NCI-H1694 treated with DMSO at 0.1 percent for 48 hours (cell line): ENCODE measurements around the gene COBL.

ENCODE experiments used
- DNase-seq: peaks from one replicate; lab custom pipeline; 2025; lab: John Stamatoyannopoulos, UW

COBL gene

DNA sequence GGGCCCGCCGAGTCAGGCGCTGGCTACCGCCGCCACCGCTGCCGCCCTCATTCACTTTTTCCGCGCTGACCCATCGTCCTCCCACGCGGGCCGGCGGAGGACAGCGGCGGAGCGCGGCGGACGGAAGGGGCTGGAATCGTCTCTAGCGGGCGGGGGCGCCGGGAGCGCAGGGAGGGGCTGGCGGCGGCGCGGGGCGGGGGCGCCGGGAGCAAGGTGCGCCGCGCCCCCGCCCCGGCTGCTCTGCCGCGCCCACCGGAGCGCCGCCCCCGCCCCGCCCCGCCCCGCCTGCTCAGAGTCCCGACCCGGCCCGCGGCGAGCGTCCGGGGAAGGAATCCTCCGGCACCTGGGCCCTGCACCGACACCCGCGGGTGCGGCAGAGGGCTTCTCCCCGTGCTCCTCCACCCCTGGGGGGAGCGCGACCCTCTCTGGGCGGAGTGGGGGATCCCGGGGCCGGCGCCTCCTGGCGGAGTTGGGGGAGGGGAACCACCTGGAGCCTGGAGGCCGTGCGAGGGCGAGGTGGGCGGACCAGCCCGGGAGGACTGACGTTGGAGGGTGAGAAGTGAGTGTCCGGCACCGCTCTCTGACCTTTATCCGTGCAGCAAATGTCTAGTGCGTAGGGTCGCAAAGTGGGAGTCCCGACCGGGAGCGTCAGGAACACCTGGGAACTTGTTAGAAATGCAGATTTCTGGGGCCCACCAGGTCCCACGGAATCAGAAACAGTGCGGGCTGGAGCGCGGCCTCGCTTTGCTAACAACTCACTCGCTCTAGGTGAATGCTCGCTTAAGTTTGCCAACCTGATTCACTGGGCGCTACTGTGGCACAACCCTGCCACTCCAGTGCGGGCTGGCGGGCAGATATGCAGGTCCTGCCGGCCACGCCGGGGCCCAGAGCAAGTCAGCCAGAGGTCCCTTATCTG is at the start of gene COBL:
Gene COBL, minus strand, starts transcription at position 144 of the 916 bp plus-strand sequence. CDS start 176 bp downstream, outside the sequence.
- no peak for DNase-seq

DNA sequence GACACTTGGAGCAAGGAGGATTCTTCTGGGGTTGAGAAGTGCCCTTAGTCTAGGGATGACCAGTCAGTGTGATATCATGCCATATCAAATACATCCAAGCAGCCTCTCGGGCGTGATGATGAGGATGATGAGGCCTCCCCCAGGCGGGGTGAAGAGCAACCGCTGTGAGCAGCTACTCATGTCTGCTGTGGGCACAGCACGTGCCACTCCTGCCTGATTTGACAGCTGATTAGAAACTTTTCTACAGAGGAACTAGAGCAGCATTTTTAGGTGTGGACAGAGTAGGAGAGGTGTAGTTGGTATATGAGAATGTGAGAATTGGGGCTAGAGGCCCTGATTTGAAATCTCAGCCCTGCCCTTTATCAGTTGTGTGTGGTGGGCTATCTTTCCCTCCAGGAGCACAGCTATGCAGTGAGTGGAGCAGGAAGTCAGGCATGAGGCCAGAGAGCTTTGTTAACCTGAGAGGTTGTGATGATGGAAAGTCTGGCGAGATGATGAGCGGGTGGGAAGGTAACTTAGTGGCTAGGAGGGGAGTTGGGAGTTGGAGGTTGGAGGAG is 49.6 kb upstream of the COBL start:
- DNase-seq = no peak

- DNase-seq = peak; percentile 56
Observed at GRCh38 chr7:51357821-51358220, 41.2 kb upstream of the COBL start.

- DNase-seq = no peak
Observed at GRCh38 chr7:51356849-51357516, 40.4 kb upstream of the COBL start.

GRCh38 chr7:51354897-51355296 is 38.3 kb upstream of the COBL start:
- no peak for DNase-seq

- no peak for DNase-seq
Observed at GRCh38 chr7:51354434-51354833, 37.8 kb upstream of the COBL start.

DNA sequence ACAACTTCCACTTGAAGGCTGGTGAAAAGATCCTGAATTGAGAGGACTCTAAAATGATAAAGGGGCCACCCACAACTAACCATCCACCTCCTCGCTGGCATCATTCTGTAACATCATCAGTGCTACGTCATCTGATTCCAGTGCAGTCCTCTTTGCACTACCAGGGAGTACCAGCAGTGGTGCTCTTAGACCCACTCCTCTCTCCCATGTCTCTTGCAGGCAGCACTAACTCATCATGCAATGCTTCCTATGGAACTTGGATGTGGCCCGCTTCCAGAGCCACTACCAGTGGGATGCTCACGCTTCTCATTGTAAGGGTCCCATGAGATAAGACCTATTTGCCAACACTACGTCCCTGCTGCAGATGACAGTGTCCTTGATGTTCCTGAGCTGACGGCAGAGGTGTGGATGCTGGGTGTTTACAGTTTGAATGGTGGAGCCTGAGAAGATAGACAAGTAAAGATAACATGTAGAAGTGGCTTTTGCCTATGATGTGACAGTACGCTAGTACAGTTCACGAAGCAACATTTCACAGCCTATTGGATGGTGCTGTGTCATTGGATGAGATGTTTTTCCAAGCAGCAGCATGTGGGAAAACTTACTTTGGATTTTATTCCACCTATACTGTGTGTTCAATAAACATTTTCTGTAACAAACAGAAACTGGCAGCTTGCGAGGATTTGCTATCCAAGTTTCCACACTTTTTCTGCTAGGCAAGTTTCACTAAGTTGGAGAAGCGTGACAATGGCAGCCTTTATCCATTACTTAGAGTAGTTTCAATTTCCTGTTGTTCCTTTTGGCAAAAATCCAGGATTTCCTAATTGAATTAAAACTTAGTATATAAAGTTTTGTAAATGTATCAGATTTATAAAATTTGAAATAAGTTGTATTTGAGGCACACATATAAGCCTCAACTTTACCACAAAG is 35.8 kb upstream of the COBL start:
- peak; percentile 19 for DNase-seq

- DNase-seq = no peak
Observed at GRCh38 chr7:51351661-51352060, 35.1 kb upstream of the COBL start.

DNA sequence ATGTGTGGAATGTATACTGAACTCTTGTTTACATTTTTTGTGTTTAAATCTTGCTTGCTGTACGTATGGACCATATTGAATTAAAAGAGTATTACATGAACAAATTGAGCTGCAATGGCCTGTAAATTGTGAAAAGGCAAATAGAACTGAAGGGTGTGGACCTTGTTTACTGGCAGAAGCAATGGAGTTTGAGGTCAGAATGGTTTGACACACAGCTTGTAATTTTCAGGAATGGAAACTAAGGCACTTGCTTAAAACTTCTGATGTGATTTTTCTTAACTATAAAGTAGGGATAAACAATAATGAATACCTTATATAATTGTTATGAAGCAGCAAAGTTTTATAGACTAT is 33.9 kb upstream of the COBL start:
- no peak for DNase-seq

DNA sequence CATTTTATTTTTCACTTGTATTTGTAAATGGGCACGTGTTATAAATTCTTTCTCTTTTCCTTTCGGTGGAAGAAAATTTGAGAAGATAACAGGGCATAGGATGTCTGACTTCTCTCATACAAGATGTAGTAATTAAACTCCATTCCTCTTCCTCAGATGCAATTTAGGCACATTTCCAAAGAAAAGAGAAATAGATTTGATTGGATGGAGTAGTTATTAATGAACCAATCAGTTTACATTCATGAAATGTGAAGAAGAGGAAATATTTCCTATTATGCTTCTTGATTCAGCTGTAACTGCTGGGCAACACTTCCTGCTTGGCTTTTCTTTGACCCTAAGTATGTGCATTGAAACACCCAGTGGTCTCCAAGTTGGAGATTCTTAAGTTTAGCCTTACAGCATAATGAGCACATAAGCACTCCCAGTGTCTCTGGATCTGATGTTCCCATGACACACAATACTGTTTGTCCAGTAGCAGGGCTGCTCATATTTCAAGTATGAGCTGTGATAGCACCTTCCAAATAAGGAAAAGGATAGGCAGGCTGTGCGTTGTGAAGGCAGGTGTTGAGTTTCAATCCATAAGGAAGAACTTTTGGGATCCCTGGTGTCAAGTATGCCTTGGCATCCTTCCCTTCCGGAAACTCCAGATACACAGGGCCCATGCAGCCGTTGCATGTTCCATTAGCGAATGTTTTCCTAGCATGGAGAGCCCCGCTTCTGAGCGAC is 33.4 kb upstream of the COBL start:
- DNase-seq = no peak

DNA sequence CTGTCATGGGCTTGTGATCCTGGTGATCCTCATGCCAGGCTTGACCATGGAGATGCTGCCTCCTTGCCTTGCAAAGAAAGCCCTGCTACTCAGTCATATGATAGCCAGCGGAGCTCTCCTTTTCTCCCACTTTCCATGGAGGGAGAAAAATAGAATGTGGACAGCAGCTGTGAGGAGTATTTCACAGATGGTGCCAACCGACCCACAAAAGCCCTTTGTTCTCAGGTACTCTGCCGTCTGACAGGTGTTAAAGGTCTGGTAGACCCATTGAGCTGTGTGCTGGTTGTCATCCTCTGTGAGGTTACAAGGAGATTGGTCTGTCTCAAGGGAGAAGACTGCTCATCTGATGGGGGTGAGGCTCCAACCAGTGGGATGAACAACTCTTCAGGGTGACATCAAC is 29.5 kb upstream of the COBL start:
- peak; percentile 84 for DNase-seq

DNA sequence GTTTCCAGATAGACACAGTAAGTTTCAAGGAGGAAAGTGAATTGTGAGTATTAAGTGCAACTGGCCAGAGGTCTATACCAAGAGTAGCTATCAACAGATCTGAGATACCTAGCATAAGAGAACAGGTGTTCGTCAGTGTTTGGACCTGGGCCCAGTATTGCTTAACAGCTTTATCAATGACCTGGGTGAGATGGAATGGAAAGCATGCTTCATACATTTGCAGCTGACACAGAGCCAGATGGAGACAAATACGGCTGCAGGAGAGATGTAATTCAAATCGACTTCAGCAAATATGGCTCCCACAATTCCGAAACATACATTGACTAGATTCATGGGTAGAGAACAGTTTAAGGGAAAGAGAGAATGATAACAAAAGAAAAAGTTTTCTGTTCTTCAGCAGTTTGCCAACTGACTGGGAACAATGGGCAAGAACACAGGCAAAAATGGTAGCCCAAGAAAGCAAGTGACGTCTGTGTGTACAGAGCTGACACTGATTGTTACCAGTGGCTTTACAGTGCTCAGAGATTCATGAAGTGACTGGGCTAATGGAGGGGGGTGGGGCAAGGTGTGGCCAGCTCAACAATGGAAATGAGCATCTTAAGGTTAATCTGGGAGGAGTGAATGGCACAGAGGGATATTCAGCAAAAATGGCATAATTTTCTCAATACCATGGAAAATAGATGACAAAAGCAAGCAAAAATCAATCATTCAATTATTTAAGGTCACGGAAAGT is 28.0 kb upstream of the COBL start:
- peak; percentile 15 for DNase-seq

DNA sequence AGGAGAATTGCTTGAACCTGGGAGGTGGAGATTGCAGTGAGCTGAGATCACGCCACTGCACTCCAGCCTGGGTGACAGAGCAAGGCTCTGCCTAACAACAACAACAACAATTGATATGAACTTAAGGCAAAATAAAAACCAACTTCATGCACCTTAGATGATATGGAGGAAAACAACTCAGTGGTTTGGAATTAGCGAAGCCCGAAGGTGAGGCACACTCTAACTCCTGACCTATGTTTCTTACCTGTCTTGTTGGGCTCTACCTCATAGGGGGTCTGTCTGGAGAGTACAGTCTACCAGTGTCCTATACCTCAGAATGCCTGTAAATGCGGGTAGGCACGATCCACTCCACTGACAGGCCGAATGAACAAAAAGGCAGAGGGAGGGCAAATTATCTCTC is 24.3 kb upstream of the COBL start:
- no peak for DNase-seq

GRCh38 chr7:51340029-51340838 is 23.6 kb upstream of the COBL start:
- no peak for DNase-seq

- DNase-seq = peak; percentile 84
Observed at GRCh38 chr7:51335057-51335456, 18.4 kb upstream of the COBL start.

- DNase-seq = no peak
Observed at GRCh38 chr7:51329696-51330263, 13.2 kb upstream of the COBL start.

- no peak for DNase-seq
Observed at GRCh38 chr7:51328351-51328801, 11.8 kb upstream of the COBL start.

DNA sequence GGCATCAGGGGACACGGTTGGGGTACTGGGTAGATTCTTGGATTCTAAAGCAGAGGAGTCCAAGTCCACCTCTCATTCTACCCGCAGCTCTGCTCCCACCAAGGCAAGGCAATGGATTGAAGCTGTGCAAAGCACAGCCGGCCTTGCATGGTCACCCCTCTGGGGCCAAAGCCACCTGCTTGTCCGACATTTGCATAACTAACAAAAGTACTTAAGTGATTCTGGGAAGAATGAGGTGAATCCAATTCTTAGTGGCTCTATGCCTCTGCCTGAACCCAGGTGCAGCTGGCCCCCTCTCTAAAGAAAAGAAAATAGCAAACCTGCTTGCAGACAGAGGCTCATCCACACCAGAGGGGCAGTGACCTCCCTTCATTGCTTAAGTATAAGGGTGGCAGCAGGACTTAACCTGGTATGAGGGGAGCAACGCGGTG is 10.7 kb upstream of the COBL start:
- no peak for DNase-seq

GRCh38 chr7:51326656-51327286 is 10.2 kb upstream of the COBL start:
- DNase-seq = no peak
